GM10266 (cell line): Measurements from ENCODE around the gene ELF4.

Experiments
- DNase-seq: peaks from one replicate; pipeline ENCODE4 v3.0.0; 2012; ENCODE audit errors: extremely low spot score
- TF ChIP-seq, protein P1 (sequence below): IDR thresholded peaks from 2 replicates; pipeline ENCODE4 v1.5.1; 2012; ENCODE audit warnings: mild to moderate bottlenecking, low read depth; ENCODE audit not compliant: control insufficient read depth, insufficient read depth; ENCODE audit errors: missing control alignments

The ELF4 gene

DNA sequence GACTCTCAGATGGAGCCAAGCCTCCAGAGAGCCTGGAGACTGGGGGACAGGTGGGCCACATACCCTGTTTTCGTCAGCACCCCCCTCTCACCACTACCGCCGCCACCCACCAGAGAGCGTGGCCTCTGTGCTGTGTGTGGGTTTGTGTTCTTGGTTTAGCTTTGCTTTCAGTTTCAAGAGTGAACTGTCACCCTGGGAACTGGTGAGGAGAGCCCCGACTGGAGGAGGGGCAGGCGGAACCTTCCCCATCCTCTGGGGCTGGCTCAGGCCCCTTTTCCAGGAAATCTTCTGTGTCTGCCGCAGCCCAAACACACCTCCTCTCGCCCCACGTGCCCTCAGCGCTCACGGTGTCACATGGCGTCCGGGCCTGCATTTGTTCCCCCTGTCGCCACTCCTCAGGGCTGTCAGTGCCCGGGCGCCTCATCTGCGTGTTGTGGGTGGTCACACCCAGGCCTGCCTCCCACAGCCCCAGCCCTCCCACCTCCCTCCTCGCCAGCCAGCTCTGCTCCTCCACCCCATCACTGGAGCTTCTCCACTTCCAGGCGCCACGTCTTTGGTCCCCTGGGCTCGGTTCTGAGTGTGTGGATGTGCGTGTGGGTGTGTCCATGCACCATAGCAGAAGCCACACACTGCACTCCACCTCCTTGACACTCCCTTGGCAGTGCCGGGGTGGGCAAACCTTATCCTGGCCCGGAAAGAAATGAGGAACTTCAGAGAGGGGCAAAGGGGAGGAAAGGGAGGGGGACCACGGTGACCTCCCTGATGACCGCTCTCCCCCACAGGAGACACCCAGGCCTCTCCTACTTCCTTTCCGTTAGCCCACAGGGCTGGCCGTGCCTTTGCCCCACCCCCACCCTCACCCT lies 27.8 kb downstream of the ELF4 start:
- TF ChIP-seq, protein P1, sequence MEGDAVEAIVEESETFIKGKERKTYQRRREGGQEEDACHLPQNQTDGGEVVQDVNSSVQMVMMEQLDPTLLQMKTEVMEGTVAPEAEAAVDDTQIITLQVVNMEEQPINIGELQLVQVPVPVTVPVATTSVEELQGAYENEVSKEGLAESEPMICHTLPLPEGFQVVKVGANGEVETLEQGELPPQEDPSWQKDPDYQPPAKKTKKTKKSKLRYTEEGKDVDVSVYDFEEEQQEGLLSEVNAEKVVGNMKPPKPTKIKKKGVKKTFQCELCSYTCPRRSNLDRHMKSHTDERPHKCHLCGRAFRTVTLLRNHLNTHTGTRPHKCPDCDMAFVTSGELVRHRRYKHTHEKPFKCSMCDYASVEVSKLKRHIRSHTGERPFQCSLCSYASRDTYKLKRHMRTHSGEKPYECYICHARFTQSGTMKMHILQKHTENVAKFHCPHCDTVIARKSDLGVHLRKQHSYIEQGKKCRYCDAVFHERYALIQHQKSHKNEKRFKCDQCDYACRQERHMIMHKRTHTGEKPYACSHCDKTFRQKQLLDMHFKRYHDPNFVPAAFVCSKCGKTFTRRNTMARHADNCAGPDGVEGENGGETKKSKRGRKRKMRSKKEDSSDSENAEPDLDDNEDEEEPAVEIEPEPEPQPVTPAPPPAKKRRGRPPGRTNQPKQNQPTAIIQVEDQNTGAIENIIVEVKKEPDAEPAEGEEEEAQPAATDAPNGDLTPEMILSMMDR: peak; percentile 43
- DNase-seq: peak; percentile 54

DNA sequence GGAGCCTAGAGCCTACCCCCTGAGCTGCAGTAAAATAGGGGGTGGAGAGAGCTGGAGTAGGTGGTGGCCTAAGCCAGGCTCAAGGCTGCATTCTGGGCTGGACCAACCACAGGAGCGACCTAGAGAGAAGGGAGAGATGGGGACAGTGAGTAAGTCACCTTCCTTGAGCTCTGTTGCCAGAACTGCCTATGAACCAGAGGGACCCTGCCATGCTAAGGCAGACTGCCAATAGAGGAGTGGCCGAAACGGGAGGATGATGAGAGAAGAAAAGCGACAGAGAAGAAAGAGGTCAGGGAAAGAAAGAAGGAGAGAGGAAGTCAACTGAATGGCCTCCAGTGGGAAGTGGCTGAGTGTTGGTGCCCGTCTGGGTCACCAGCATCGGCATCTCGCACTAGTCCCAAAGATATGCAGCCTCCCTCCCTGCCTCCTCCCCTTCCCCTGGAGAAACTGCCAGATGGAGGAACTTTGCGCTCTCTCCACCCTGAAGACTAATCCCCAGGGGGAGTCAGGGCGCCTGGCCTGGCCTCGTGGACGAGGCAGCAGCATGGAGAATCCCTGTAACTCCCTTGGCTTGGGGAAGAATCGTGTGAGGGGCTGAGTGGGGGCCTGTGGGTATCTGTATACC lies 28.8 kb downstream of the ELF4 start:
- DNase-seq: no peak

DNA sequence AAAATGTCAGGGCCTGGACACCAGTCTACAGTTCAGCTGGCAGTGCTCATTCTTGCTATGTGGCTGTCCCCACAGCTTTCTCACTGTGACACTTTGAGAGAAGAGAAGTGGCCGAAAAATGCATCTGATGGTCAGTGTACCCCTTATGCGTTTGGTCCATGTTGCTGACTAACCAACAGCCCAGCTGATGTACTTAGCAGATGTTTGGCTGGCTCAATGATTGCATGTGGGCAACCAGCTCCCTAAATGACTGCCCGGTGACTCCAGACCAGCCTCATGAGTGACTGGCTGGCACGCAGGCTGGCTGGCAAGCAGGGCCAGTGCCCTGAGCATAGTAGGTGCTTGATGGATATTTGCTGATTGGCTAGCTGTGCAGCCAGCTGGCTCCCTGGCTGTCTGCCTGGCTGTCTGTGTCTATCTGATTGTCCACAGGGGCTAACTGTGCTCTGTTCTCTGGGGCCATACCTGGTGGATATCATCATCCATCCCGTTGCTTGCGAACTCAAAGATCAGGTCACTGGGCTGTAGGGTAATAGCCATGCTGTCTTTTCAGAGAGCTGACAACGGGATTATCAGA lies 29.4 kb downstream of the ELF4 start:
- no peak for DNase-seq
- TF ChIP-seq, protein P1: no peak

More for the DNA sequence above, 28.8 kb downstream of the ELF4 start:
- TF ChIP-seq, protein P1: no peak

DNA sequence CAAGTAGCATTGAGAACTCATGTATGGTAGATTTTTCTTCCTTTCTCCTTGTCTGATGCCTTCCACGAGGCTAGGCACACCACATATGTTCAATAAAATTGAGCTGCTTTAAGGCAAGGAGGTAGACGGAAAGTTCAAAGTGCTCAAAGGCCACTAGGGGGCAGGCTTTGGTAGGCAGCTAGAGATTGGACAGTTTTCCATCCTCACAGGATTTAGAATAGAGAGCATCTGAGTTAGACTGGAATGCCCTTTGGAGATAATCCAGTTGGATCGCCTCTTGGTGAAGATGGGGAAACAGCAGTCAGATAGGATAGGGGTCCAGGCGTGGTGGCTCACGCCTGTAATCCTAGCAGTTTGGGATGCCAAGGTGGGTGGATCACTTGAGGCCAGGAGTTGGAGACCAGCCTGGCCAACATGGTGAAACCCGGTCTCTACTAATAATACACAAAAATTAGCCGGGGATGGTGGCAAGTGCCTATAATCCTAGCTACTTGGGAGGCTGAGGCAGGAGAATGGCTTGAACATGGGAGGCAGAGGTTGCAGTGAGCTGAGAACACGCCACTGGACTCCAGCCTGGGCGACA lies 30.4 kb downstream of the ELF4 start:
- TF ChIP-seq, protein P1: peak; percentile 67
- peak; percentile 39 for DNase-seq

DNA sequence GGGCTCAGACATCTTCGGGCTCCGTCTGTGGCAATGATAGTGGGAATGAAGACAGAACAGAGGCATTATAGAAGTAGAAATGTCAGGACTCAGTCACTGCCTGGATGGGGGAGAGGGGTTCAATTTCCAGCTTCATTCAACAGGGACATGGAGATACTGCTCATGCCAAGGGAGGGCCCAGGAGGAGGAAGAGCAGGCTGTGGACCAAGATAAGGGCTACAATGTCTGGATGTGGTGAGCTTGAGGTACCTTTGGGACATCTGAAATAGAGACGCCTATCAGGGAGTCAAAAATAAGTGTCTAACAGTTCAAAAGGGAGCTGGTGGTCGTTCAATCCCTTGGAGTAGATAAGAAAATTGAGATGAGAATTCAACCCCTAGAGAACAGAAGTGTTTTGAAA lies 34.5 kb downstream of the ELF4 start:
- TF ChIP-seq, protein P1: no peak

DNA sequence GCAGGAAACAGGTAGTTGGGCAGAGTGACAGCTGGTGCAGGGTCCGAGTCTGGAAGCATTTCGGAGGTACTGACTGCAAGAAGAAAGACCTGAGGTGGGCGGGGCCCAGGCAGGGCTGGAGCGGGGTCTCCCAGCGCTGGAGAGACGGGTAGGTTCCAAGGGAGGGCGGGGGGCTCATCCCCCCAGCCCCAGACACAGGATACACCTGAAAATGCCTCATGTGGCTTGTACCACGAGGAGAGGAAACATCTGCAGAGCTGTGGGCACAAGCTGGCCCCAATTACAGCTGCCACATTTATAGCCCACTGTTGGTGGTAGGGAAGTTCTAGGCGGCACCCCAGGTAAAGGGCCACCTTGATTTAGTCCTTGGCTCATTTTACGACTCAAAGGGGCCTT lies 38.0 kb downstream of the ELF4 start:
- TF ChIP-seq, protein P1: no peak

More for the DNA sequence above, 34.5 kb downstream of the ELF4 start:
- DNase-seq: no peak

More for the DNA sequence above, 38.0 kb downstream of the ELF4 start:
- DNase-seq: no peak
